NB4 (cell line): ENCODE measurements around the gene C2orf68.

Experiments
- DNase-seq: peaks from one replicate; pipeline ENCODE4 v3.0.0; 2010; ENCODE audit warnings: low read depth
- H3K4me3 ChIP-seq: one replicate; pipeline ENCODE4 v1.5.1; 2011; ENCODE audit warnings: mild to moderate bottlenecking, low read depth, low read length, moderate library complexity
- MAX ChIP-seq: IDR thresholded peaks from 2 replicates; pipeline ENCODE4 v1.6.1; 2011; ENCODE audit warnings: low read depth, low read length
- MYC ChIP-seq: IDR thresholded peaks from 2 replicates; pipeline ENCODE4 v1.6.1; 2011; ENCODE audit warnings: low read depth, low read length
- POLR2A ChIP-seq: IDR thresholded peaks from 2 replicates; pipeline ENCODE4 v1.6.1; 2011; ENCODE audit warnings: mild to moderate bottlenecking; ENCODE audit not compliant: insufficient read length; ENCODE audit errors: extremely low read depth
- TF ChIP-seq, protein P1 (sequence below): IDR thresholded peaks from one replicate; pipeline ENCODE4 v1.5.1; 2012; ENCODE audit warnings: low read depth, low read length

Gene C2orf68

DNA sequence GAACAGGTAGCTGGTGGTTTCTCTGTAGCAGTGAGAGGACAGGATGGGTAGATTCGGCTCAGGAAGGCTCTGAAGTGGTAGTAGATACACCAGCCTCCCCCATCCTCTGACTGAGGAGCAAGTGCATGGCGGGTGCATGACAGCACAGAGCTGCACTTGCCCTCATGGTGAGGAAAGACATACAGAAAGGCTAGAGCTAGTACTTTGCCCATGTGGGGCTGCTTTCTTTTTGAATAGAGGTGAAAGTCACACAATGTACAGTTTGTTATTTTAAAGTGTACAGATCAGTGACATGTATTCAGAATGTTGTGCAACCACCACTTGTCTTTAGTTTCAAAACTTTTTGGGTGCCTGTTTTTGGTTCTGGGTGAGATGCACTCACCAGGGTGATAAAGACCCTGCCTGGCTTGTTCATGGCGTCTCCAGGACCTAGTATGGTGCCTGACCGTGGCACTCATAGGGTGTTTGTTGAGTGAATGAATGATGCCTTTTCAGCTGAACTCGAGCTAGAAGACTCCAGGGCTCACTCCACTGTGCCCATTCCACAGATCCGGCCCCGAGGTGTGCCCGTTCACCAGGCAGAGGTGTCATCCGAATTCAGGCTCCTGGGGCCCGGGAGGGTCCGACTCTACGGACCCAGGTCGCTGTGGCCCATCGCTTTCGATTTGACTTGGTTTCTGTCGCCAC is 28.1 kb downstream of the C2orf68 start:
- no peak for TF ChIP-seq MAX
- TF ChIP-seq POLR2A = no peak
- no peak for TF ChIP-seq MYC
- TF ChIP-seq, protein P1, sequence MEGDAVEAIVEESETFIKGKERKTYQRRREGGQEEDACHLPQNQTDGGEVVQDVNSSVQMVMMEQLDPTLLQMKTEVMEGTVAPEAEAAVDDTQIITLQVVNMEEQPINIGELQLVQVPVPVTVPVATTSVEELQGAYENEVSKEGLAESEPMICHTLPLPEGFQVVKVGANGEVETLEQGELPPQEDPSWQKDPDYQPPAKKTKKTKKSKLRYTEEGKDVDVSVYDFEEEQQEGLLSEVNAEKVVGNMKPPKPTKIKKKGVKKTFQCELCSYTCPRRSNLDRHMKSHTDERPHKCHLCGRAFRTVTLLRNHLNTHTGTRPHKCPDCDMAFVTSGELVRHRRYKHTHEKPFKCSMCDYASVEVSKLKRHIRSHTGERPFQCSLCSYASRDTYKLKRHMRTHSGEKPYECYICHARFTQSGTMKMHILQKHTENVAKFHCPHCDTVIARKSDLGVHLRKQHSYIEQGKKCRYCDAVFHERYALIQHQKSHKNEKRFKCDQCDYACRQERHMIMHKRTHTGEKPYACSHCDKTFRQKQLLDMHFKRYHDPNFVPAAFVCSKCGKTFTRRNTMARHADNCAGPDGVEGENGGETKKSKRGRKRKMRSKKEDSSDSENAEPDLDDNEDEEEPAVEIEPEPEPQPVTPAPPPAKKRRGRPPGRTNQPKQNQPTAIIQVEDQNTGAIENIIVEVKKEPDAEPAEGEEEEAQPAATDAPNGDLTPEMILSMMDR = no peak
- DNase-seq = no peak
- no peak overlapping the region for H3K4me3 ChIP-seq

- no peak overlapping the region for H3K4me3 ChIP-seq
- DNase-seq = no peak
- no peak for TF ChIP-seq POLR2A
- no peak for TF ChIP-seq MAX
These were observed 29.4 kb downstream of the C2orf68 start for GRCh38 chr2:85582492-85582891.

DNA sequence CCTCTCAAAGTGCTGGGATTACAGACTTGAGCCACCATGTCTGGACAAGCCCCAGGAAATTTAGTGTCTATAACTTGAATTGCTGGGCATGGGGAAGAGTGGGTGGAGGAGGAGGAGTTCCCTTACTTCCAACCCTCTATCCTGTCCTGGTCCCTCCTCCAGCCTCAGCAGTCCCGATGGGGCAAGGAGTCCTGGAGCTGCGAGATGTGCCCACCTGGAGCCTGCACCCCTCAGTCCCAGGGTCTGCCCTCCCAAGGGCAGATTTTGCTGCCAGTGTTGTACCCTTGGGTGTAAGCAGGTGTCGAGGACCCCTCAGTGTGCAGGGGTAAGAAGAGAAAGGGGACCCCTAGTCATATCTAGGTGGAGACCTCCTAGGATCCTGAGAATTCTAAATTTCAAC is 31.7 kb downstream of the C2orf68 start:
- no peak for TF ChIP-seq MYC
- no peak for TF ChIP-seq MAX
- TF ChIP-seq, protein P1 = no peak
- no peak for TF ChIP-seq POLR2A
- peak overlapping the region; percentile 94 for H3K4me3 ChIP-seq
- DNase-seq = no peak

DNA sequence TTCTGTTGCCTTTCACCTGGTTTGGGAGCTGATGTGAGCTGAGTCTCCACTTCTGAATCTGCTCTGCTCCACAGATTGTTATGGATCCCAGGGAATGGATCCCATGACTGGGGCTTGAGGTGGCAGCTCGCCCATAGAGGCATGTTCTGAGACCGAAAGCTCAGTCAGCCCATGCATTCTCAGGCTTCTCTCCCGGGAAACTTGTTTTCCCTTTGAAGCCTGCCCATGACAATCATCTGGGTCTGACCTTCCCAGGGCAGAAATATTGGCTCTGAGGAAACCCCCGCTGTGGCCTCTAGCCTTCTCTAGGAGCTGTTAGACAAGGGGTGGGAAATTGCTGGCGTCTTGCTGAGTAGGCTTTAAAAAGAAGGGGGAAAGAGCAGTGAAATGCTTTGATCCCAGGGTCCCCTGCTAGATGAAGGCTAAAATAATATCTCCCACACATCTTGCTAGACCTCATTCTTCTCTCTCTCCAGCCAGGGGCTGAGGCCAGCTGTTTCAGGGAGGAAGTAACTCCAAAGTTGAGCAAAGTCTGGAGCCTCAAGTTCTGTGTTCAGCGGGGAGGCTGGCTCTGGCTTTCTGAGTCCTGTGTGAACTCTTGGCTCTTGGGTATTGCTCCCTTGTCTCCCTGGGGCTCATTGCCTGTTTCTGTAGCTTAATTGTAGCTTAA is 32.5 kb downstream of the C2orf68 start:
- TF ChIP-seq POLR2A (no peak), MAX (no peak)
- peak; percentile 92 for DNase-seq
- peak overlapping the region; percentile 94 for H3K4me3 ChIP-seq

GRCh38 chr2:85578243-85579180 is 33.4 kb downstream of the C2orf68 start:
- DNase-seq = peak; percentile 95
- TF ChIP-seq MYC = peak; percentile 98
- TF ChIP-seq POLR2A = peak; percentile 31
- TF ChIP-seq, protein P1 = no peak
- peak; percentile 96 for TF ChIP-seq MAX
- peak overlapping the region; percentile 94 for H3K4me3 ChIP-seq

DNA sequence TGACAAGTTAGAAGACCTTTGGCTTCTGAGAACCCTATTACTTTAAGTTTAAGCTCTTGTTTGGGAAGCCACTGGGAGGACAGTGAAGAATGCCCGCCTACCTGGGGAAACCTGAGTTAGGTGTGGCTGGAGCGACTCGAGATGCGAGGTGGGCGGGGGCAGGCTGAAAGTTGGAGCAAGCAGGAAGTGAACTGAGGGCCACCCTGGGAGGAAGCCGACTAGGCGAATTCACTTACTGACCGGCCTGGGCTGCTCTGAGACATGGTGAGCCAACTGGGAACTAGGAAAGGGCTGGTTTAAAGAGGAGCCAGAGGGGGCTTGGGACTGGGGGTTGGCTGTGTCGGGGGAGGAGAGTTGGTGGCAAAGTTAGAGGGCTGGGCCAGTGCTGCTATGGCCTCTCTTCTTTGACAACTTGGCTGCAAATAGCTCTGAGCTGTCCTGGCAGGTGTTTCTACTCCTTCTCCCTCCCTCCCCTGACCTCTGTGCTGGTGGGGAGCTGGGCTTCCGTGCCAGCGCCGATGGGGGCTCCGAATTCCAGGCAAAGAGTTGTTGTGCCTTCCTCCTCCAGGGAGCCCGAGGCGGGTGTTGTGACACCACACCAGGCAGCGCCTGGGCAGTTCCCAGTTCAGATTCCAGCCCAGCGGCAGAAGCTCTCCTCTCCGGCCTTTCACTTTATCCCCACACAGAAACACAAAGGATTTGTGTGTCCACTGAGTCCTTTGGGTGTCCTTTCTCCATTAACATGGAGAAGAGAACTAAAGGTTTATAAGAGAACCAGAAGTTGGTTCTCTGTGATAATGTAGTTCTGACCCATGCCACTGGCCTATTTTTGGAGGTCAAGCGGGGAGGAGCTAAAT is 34.3 kb downstream of the C2orf68 start, which contains the start of gene VAMP8:
Gene VAMP8 (plus strand): TSS at position 201 of the 857 bp plus-strand sequence. CDS start 61 bp downstream, at position 262.
- peak within 1 kb of the TSS; percentile 94 for H3K4me3 ChIP-seq
- DNase-seq = peak; percentile 87
- TF ChIP-seq POLR2A (peak; percentile 82), MYC (no peak; the same call in 1 of the 2 replicates), MAX (peak; percentile 19; the same call in 1 of the 2 replicates)
- TF ChIP-seq, protein P1 = no peak
